ENCODE results near the gene TMCO4.

DNA sequence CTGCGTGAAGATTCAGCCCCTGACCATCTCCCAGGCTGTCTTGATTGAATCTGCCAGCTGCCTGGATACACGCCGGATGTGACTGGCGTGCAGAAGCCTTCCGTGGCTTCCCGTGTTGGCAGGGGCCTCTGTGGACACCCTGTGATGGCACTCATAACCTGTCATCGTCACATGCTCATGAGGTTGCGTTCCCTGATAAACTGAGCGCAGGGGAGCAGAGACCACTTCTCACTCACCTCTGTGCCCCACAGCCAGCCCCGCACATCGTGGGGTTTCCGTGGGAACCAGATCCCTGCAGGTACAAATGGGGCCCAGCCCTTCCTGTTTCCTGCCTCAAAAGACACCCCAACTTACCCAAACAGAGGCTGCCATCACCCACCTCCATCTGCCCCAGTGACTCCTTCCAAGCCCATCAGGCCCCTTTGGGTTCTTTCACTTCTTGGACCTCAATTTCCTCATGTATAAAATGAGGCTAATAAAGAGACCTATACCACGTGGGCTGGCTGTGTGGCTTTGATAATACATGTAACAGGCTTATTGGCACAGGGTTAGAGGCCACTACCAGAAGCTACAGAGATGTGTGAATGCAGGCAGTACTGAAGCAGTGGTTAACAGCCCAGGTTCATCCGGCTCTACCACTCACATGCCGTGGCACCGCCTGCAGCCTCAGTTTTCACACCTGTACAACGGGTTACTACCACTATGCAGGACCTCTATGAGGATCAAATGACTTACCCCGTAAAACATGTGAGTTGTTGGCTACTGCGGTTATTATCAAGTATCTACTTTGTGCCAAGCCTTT is 111.5 kb downstream of the TMCO4 start:
- TF ChIP-seq, protein P1, sequence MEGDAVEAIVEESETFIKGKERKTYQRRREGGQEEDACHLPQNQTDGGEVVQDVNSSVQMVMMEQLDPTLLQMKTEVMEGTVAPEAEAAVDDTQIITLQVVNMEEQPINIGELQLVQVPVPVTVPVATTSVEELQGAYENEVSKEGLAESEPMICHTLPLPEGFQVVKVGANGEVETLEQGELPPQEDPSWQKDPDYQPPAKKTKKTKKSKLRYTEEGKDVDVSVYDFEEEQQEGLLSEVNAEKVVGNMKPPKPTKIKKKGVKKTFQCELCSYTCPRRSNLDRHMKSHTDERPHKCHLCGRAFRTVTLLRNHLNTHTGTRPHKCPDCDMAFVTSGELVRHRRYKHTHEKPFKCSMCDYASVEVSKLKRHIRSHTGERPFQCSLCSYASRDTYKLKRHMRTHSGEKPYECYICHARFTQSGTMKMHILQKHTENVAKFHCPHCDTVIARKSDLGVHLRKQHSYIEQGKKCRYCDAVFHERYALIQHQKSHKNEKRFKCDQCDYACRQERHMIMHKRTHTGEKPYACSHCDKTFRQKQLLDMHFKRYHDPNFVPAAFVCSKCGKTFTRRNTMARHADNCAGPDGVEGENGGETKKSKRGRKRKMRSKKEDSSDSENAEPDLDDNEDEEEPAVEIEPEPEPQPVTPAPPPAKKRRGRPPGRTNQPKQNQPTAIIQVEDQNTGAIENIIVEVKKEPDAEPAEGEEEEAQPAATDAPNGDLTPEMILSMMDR (IDR thresholded peaks at IDR 0.05; ENCODE audit: low read length): no peak
- TF ChIP-seq EZH2 (IDR thresholded peaks at IDR 0.05; ENCODE audit: borderline replicate concordance, low read length): no peak
